Gastroesophageal sphincter (tissue), 3 donors: ENCODE measurements around the gene NIFK.

Experiments used
- CTCF ChIP-seq, 4 experiments: fragments of 200-600 bp in 2 of 4; fragments of 450-650 bp in 2 of 4; sonication (generic) in 1 of 4; IDR thresholded peaks; one replicate each; pipeline ENCODE4 v1.5.1; 2017 to 2019; ENCODE audit warnings: antibody characterized with exemption in 4 of 4, mild to moderate bottlenecking in 2 of 4, moderate library complexity in 2 of 4
- POLR2A ChIP-seq, 2 donors: fragments of 450-650 bp; IDR thresholded peaks; one replicate each; pipeline ENCODE4 v1.6.1; 2017; ENCODE audit warnings: antibody characterized with exemption in 2 of 2, mild to moderate bottlenecking in 2 of 2, moderate library complexity in 1 of 2
- POLR2AphosphoS5 ChIP-seq: sonication (generic); formaldehyde crosslinking; IDR thresholded peaks from one replicate; pipeline ENCODE4 v1.6.1; 2017; ENCODE audit warnings: antibody characterized with exemption

GRCh38 chr2:121694398-121695170 lies 42.1 kb downstream of the NIFK start:
- TF ChIP-seq POLR2A (IDR thresholded peaks at IDR 0.05) = no peak
- TF ChIP-seq CTCF (IDR thresholded peaks at IDR 0.05) = no peak
- TF ChIP-seq POLR2AphosphoS5 = peak; percentile 82
